Esophagus squamous epithelium (tissue), 4 donors: ENCODE data around the gene STXBP3.

ENCODE experiments used
- CTCF ChIP-seq, 6 experiments: fragments of 450-650 bp in 4 of 6; fragments of 200-600 bp in 2 of 6; sonication (generic) in 2 of 6; IDR thresholded peaks; one replicate each; pipeline ENCODE4 v1.5.1; 2016 to 2019; ENCODE audit warnings: antibody characterized with exemption in 6 of 6, mild to moderate bottlenecking in 4 of 6, moderate library complexity in 4 of 6
- POLR2A ChIP-seq, 4 donors: fragments of 450-650 bp; IDR thresholded peaks; one replicate each; pipeline ENCODE4 v1.6.1; 2017; ENCODE audit warnings: antibody characterized with exemption in 4 of 4, mild to moderate bottlenecking in 4 of 4, moderate library complexity in 3 of 4

GRCh38 chr1:108803548-108803947 is 57.1 kb downstream of the STXBP3 start:
- no peak for TF ChIP-seq CTCF (IDR thresholded peaks at IDR 0.05)
- no peak for TF ChIP-seq POLR2A (IDR thresholded peaks at IDR 0.05)
